GM12801 (cell line): Measurements from ENCODE around the gene DCP1B.

Source experiments
- TF ChIP-seq, protein P1 (sequence below): IDR thresholded peaks from one replicate; pipeline ENCODE4 v1.5.1; 2011; ENCODE audit warnings: control low read depth; ENCODE audit not compliant: insufficient read length; ENCODE audit errors: extremely low read depth

Gene DCP1B

DNA sequence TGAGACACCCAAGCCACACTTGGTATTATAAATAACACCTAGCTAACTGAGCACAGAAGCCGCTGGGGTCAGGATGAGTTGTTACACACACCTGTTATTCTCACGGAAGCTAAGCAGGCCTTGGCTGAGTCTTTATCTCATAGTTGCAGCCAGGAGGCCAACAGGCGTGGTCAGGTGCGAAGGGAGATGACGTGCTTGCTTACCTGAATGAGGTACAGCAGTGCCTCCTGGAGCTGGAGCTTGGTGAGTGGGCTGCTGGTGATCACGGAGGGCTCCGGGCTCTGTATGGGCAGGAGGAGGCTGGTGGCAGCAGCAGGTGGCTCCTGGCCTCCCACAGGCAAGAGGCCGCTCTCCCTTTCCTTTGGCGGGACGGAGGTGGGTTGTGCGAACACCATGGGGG, 55.4 kb downstream of the DCP1B start:
- TF ChIP-seq, protein P1, sequence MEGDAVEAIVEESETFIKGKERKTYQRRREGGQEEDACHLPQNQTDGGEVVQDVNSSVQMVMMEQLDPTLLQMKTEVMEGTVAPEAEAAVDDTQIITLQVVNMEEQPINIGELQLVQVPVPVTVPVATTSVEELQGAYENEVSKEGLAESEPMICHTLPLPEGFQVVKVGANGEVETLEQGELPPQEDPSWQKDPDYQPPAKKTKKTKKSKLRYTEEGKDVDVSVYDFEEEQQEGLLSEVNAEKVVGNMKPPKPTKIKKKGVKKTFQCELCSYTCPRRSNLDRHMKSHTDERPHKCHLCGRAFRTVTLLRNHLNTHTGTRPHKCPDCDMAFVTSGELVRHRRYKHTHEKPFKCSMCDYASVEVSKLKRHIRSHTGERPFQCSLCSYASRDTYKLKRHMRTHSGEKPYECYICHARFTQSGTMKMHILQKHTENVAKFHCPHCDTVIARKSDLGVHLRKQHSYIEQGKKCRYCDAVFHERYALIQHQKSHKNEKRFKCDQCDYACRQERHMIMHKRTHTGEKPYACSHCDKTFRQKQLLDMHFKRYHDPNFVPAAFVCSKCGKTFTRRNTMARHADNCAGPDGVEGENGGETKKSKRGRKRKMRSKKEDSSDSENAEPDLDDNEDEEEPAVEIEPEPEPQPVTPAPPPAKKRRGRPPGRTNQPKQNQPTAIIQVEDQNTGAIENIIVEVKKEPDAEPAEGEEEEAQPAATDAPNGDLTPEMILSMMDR: no peak

DNA sequence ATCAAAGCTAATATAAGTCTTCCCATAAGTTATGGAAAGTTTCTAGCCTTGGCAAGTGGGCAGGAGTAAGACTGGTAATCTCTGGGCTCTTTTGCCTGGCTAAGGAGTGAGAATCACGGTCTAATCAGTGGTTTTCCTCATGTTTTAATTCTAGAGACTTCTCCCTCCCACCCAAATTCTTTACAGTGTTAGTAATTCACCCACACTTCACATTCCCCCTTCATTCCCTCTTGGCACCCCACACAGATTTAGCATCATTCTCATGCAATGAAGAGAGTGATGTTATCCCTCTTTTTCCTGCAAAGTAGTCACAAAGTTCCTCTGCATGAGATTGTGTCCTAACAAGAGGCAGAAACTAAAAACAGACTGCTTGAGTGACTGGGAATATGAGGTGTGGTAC, 57.2 kb downstream of the DCP1B start:
- TF ChIP-seq, protein P1: no peak

DNA sequence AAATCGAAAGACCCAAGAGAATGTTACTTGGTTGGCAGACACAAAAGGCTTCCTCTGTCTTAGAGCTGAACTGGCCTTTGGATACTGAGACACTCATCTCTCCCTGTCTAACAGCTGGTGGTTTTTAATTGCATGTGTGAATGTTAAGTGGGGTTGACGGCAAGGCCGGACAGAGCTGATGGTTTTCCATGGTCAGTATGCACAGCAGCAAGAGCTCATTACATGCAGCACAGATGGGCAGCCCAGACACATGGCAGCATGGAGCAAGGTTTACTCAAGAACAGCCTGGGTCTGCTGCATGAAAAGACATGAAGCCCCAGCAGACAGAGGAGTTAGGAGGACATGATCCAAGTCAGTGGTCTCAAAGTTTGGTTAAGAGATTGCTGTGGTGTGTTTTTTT, 58.0 kb downstream of the DCP1B start:
- TF ChIP-seq, protein P1: no peak

DNA sequence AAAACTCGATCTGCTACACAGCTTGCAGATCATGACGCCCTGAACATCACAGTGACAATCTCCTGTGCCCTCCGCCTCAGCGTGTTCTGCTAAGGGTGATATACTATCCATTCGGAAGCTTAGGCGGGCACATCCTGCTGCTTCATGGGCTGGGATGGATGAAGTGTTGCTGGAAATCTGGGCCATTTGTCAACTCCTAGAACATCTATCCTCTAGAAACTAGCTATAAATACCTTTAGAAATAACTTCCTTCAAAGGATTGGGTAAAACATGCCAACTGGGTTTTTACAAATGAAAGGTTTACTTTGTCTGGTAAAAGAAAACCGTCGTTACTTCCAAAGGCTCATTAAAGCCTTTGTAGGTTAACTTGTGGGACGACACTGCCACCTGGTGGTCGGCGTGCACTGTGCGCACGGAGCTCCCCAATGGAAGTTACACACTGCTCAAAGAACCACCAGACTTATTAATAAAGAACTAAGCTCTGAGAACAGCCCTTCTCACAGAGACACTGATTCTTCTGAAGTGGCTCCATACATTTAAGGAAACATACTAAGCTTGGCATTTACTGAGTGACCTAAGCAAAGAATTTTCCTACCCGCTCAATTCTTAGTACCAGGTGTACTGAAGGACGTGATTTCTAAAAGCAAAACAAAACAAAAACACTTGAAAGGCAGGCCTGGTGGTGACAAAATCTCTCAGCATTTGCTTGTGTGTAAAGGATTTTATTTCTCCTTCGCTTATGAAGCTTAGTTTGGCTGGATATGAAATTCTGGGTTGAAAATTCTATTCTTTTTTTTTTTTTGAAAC, 64.3 kb downstream of the DCP1B start:
- TF ChIP-seq, protein P1: peak; percentile 74

DNA sequence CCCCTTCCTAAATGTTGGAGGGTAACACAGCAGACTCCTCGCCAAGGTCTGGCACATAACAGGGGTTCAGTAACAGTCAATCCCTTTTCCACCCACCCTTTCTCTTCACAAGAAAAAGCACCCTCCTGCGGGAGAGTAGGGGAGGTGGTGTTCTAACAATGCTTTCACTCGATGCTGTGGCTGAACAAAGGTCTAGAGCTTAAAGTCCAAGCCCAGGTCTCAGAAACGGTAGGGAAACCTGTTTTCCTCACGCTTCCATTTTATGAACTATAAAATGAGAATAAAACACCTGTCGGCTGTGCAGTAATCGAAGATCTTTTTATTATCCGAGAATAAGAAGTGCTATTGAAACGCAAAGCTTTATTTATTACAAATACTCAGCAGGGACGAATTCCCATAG, 64.9 kb downstream of the DCP1B start:
- TF ChIP-seq, protein P1: no peak

DNA sequence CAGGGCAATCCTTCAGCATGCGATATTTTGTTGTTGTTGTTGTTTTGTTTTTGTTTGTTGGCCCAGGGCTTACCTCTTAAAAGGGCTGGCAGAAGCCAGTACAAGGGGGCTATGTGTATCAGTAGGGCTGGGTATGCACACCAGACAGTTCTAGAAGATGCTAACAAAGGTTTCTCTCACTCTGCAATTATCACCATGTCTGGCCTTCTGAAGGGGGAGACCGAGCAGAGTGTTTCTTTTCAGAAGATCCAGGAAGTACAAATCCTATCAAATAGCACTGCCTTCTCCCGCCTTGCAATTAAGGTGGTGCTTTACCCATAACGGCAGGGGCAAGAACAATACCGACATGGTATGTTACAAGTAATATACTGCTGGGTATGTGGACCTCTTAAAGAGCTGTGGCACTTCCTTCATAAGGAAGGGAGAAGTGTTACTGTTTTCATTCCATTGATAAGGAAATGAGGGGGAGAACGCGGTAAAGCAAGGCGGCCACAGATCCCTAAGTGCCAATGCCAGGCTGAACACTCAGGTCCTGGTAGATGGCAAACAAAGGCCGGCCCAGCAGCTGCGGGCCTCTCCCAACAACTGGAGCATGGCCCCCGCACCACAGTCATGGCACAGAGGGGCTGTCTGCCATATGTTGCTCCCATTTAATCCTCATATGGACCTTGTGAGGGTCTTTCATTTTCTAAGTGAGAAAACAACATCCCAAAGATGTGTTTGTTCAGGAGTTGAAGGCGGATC, 66.6 kb downstream of the DCP1B start:
- TF ChIP-seq, protein P1: no peak

DNA sequence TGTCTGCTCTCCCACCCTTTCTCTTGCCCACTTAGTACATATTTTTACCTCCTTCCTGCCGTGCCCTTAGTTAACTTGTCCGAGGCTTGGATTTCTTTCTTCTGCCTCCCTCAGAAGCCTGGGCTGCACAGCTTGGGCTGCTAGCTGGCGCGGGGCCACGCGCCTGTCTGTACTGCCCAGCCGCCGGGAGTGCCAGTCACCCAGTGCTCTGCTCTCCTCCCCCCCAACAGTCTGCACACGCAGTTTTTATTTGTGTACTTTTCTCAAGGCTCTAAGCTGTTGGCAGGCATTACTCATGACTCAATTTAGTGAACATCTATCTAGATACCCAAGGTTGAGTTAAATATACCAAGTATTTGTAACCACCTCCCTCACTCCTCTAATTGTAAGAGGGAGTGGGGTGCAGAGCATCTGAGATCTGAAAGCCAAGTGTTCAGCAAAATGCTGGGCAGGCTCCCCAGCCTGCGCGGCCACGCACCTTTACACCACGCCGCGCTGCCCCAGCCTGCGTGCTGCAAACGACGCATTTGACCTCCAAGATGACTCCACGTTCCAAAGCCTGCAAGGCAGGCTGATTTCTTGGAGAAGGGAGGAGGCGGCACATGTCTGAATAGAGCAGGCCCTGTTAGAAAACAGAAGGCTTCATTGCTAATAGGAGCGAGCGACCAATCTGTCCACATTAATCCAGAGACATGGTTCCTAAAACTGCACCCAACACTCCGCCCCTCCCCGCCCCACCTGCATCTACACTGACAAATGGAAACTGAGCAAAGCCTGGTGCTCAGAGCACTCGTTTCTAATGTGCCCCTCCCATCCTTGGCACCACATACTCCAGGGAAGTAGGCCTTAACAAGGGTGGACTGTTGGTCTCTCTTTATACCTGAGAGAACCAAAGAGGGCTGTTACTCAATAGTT, 67.6 kb downstream of the DCP1B start:
- TF ChIP-seq, protein P1: no peak
